HG03571 (cell line): ENCODE measurements around the gene SURF4.
A peak's percentile ranks its signal among the peaks of the same experiment; 100 is the strongest.

Experiments
- ATAC-seq: cut with Tn5 transposase; IDR thresholded peaks from one replicate; pipeline ENCODE4 v1.9.1; 2021; ENCODE audit not compliant: unreplicated experiment

The SURF4 gene

DNA sequence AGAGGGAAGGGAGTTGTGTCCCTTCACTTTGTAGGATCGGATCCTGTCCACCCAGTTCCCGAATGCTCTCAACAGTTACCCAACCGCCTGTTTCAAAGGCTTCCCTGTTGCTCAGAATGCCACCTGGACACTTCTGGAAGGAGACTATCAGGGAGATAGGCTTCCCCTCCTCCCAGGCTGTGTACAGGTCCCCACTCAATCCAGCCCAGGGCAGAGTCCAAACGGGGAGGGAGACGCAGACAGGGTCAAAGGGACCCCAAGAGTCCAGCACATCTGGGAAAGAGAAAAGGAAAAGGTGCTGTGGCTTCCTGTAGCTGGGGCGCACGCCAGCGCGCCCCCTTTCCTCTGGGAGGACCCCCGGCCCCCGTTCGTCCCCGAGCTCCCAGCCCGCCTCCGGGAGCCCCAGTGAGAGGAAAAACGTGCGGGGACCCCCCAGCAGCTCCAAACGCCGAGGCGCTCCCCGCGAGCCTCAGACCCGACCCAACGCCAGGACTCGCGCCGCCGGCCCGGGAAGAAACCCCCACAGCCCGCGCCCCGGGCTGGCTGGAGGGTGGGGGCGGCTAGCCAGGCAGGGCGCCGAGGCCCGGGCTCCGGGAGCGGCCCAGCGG lies 640 bp downstream of the SURF4 start:
- ATAC-seq = peak; percentile 8

- no peak for ATAC-seq
Measured at GRCh38 chr9:133374612-133375115, 1.2 kb downstream of the SURF4 start.

DNA sequence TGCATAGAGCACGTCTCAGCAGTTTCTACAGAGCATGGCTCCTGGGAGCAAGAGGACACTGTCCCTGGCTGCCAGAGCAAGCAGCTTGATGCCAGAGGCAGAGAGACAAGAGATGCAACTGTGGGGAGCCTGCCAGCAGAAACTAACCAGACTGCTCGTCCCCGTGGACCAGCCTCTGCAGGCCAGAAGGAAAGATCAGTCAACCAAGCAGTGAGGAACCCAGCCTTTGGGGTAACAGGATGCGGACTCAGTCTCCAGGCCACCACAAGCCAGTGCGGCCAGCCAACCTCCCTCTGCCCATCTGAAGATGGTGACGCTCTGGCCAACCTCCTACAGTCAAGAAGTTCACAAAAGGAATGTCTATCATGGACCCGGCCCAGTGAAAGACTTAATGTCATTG lies 3.7 kb downstream of the SURF4 start:
- ATAC-seq = no peak

DNA sequence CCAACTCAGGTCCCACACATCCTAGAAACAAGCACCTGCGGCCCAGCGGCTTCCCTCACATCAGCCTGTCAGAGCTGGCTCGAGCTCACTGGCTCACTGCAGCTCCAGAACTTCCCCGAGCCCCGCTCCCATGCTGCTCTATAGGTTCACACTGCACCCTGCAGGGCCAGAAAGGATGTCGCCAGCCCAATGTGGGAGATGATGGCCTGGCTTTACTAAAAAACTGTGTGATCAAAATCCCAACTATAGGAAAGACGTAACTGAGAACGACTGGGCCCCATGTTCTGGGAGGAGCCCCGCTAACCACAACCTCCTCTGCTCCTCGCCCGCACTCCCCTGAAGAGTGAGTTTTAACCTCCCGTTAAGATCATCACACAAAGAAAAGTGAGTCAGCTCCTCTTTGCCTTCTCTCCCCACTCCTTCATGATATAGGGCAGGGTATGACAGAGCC lies 4.6 kb downstream of the SURF4 start:
- no peak for ATAC-seq

GRCh38 chr9:133370685-133371084 lies 5.2 kb downstream of the SURF4 start:
- no peak for ATAC-seq

GRCh38 chr9:133369933-133370332 lies 5.9 kb downstream of the SURF4 start:
- ATAC-seq = no peak

GRCh38 chr9:133369422-133369821 lies 6.4 kb downstream of the SURF4 start:
- no peak for ATAC-seq

GRCh38 chr9:133368249-133368881 lies 7.5 kb downstream of the SURF4 start:
- no peak for ATAC-seq

GRCh38 chr9:133367778-133368177 lies 8.1 kb downstream of the SURF4 start:
- ATAC-seq = no peak

DNA sequence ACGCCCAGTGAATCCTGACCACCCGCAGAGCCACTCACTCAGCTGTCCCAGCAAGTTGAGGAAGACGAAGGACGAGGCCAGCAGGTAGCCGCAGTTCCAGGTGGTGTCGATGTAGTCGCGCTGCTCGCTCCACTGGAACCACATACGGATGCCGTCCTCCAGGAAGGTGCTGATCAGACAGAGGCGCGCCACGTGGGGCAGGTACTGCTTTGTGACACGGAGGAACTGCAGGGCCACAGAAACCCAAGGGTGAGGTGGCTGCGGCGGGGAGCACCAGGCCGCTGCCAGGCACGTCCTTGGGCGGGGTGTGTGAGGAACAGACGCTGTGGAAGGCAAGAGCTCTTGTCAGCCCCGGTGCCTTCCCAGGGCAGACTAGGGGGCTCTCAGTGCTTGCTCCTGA lies 8.6 kb downstream of the SURF4 start:
- no peak for ATAC-seq

- no peak for ATAC-seq
Measured at GRCh38 chr9:133366435-133366834, 9.4 kb downstream of the SURF4 start.

- no peak for ATAC-seq
Measured at GRCh38 chr9:133362359-133363044, 13.4 kb downstream of the SURF4 start.

- ATAC-seq = no peak
Measured at GRCh38 chr9:133361507-133362092, 14.3 kb downstream of the SURF4 start.

DNA sequence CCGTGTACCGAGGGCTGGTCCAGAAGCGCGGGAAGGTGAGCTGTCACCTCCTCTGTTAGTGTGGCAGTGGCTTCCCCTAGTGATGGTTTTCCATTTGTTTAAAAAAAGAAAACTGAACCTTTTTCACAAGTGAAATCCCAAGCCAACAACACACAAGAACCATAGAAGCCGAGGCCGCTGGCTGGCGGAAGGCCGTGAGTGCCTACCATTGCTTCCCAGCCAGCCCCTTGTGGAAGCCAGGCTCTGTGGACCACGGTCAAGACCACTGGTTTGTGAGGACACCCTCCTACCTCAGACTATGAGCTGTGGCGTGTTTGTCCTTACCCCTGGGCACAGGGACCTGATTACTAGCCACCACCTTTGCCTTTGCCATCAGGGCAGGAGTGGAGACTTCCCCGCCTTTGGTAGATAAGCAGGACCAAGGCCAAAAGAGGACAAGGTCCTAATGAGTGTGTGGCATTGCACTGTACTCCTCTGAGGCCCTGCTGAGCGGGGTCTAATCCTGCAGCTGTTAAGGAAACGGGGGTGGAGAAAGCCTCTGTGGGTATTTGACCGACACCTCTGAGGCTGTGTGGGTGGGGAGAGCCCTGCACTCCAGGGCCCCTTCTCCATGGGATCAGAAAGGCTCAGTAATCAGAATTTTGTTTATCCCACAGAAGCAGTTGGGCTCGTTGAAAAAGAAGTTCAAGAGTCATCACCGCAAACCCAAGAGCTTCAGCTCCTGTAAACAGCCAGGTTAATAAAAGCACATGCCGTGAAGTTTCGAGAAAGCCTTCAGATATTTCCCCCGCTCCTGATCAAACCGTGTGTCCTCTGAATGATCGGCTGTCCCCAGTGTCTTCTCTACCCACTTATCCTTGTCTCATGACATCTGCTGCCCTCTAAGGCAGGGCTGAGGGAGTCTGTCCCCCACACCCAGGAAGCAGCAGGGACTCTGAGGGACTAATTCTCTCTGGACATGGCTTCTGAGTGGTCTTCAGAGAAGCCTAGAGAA lies 15.2 kb downstream of the SURF4 start:
- no peak for ATAC-seq

- no peak for ATAC-seq
Measured at GRCh38 chr9:133359399-133360175, 16.3 kb downstream of the SURF4 start.

GRCh38 chr9:133357656-133358055 lies 18.2 kb downstream of the SURF4 start:
- no peak for ATAC-seq

- ATAC-seq = peak; percentile 63
Measured at GRCh38 chr9:133356391-133357091, 19.3 kb downstream of the SURF4 start, which contains the start of the genes SURF1 and SURF2. TSS of gene SURF1 (minus strand) at chr9:133356487. CDS start at chr9:133356453, 34 bp downstream. TSS of gene SURF2 (plus strand) at chr9:133356550. CDS start at chr9:133356593, 43 bp downstream.

DNA sequence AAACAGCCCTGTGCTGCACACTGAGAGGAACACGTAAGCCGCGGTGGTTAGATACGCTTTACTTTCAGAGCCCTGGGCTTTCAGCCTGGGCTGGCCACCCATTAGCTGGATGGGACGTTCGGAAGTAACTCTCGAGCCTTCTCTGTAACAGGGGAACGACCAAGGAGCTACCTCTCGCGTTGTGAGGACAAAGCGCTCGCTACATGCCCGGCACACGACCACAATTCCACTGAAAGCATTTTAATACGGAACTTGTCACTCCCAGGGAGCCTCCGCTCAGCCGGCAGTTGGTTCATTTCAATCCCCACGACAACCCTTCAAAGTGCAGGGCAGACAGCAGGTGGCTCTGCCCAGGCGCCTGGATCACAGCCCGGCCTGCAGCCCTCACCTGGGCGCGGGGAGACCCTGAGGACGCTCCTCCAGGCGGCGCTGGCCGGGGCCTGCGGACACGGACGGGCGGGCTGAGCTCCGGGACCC lies 19.9 kb downstream of the SURF4 start:
- ATAC-seq = no peak

- no peak for ATAC-seq
Measured at GRCh38 chr9:133354766-133355165, 21.1 kb downstream of the SURF4 start.
